ENCODE measurements around the gene IGHMBP2. TPM values are rescaled to one million over a fixed set of nuclear protein-coding genes. Genes with fewer than 3 reads are reported as not detected.

IGHMBP2 gene
- total and polyA plus RNA-seq, 9 of the 15 experiments (the other 6 are each of a cell fraction or from before 2014, with no cell fraction given): 1.6 to 24.8 (median 14.5) TPM

GRCh38 chr11:68923614-68924013 is 19.9 kb downstream of the IGHMBP2 start:
- no peak for TF ChIP-seq ZNF778 (CRISPR knock-in tag; IDR thresholded peaks at IDR 0.05)
- no peak for TF ChIP-seq CREBBP (IDR thresholded peaks at IDR 0.05; ENCODE audit: low read depth, low read length)
- no peak for TF ChIP-seq MXI1 (IDR thresholded peaks at IDR 0.05; ENCODE audit: low read depth, low read length)
- no peak for TF ChIP-seq SAP30 (IDR thresholded peaks at IDR 0.05; ENCODE audit: borderline replicate concordance, insufficient read depth, low read depth, low read length, poor library complexity, severe bottlenecking)
- TF ChIP-seq ZNF121 (CRISPR knock-in tag; conservative IDR thresholded peaks at IDR 0.05): no peak
- TF ChIP-seq POLR2A (conservative IDR thresholded peaks at IDR 0.05): no peak
- no peak for TF ChIP-seq ZNF511 (CRISPR knock-in tag; IDR thresholded peaks at IDR 0.05)
- no peak overlapping the region for H3K27ac ChIP-seq (ENCODE audit: extremely low read depth, low read depth, low read length)
- no peaks in the 10 kb centered on the region for H3K27me3 ChIP-seq (ENCODE audit: control insufficient read depth in 2 of 2, insufficient read depth in 2 of 2, low read length in 2 of 2)
- no peak for ATAC-seq
- WGBS (ENCODE audit: insufficient coverage, low coverage, missing lambda C conversion rate): 81% methylated on average over 3 of the region's 3 CpGs
- no TSS peak for BruUV-seq (replicated peaks)
- no peaks in the 10 kb centered on the region; the same call in 2 of the 3 replicates for H3K79me2 ChIP-seq (ENCODE audit: control insufficient read depth, insufficient read depth, low read length)
- FAIRE-seq: no peak
- in situ Hi-C loops (cut with MboI) (no loop called here), intact Hi-C loops (cut with micrococcal nuclease) (no loop called here)
- CTCF ChIA-PET (ENCODE audit: low intra/inter-chr PET ratio): no interaction called here
- peaks cover 14% of the 10 kb centered on the region for H3K9me3 ChIP-seq (replicated peaks; ENCODE audit: control insufficient read depth, insufficient read depth, low read depth, low read length)
- POLR2A ChIA-PET: no interaction called here
- H2AFZ ChIP-seq (ENCODE audit: low read depth, low read length): no peak overlapping the region
- peaks cover 93% of the 10 kb centered on the region for H3K36me3 ChIP-seq (ENCODE audit: control insufficient read depth, insufficient read depth, low read length)
- H3K9me1 ChIP-seq (ENCODE audit: control insufficient read depth, insufficient read depth, low read length): no peaks in the 10 kb centered on the region
- DNase-seq (ENCODE audit: extremely low read depth in 1 of 4, low spot score in 3 of 4): no peak
- H3K9ac ChIP-seq (ENCODE audit: insufficient read depth in 1 of 2, low read depth in 2 of 2, low read length in 2 of 2): no peak overlapping the region
- H3K4me1 ChIP-seq (replicated peaks in 1 of 2; ENCODE audit: control insufficient read depth in 2 of 2, insufficient read depth in 2 of 2, low read length in 2 of 2): no peaks in the 10 kb centered on the region
- H3K4me2 ChIP-seq (ENCODE audit: insufficient read depth, low read length): no peak overlapping the region
- H3K4me3 ChIP-seq: no peak overlapping the region
- H4K20me1 ChIP-seq (replicated peaks; ENCODE audit: control insufficient read depth, insufficient read depth, low read length): no peaks in the 10 kb centered on the region
